IPS DF 19.7 (cell line): ENCODE measurements around the gene RPL27A.
"Not testable (repeated sequence)": the region's sequence is repeated elsewhere in the genome, so short reads cannot be mapped to it uniquely, and the experiment has no call there.

Experiments
- DNase-seq: peaks from one replicate; pipeline ENCODE4 v3.0.0-alpha.2; 2013; ENCODE audit warnings: low read depth, low spot score

Gene RPL27A

GRCh38 chr11:8682303-8683114 lies at the start of gene RPL27A, which contains the start of gene TRIM66:
RPL27A (plus strand) TSS chr11:8682792; CDS start chr11:8682814, 22 bp downstream.
TRIM66 (minus strand) TSS chr11:8682665; CDS start chr11:8672274, 10,391 bp downstream.
- DNase-seq, result no peak

DNA sequence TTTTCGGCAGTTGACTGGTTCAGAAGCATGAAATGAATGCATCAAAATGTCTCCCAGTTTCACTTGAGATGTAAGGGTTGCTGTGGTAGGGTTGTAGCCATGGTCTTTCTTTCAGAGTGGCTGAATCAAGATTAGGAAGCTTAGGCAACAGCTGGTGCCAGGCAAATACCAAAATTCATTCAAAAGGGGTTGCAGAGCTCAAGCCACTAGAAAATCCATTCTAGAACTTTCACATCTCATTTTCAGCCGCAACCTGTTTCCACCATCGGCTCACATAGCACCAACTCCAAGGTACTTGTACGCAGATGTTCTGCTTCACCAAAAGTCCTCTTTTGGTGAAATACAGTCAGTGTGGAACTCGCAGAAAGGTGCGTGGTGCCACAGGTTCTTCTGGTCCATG lies 48.1 kb upstream of the RPL27A start:
- DNase-seq, result no peak

- no peak for DNase-seq
These were observed 46.5 kb upstream of the RPL27A start for GRCh38 chr11:8636127-8636526.

GRCh38 chr11:8638300-8638699 lies 44.3 kb upstream of the RPL27A start:
- DNase-seq, result no peak

DNA sequence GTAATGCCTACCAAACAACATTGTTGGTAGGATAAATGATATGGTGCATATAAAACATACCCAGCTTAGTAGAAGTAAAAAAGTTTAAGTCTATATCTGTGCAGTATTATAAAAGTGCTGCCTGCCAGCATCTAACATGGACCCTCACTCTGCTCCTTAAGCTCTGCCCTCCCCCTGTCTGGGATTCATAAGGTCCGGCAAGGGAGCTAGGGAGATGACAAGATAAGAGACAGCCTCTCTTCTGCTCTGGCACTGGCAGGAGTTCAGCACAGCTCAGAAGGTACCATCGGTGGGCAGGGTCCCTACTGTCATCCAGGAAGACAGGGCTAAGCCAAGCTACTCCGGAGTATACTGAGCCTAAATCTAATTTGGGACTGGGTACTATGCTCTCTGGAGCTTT lies 42.9 kb upstream of the RPL27A start:
- DNase-seq, result no peak

GRCh38 chr11:8640267-8640906 lies 42.2 kb upstream of the RPL27A start:
- DNase-seq, result no peak

DNA sequence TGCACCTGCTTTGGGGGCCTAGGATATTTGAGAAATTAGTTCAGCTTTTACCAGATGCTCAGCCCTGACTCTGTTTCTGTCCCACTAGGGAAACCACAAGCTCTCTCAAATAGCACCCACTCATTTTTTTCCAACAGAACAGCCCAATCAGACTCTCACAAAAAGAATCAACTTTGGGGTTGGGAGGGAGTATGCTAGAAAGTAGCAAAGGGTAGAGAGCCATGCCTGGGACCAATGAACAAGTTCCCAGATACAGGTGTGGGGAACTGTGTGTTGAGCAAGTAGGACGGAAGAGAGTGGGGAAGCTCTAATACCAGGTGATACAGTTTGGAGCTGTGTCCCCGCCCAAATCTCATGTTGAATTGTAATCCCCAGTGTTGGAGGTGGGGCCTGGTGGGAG lies 41.3 kb upstream of the RPL27A start:
- DNase-seq, result no peak

GRCh38 chr11:8642196-8642841 lies 40.3 kb upstream of the RPL27A start:
- no peak for DNase-seq

- no peak for DNase-seq
These were observed 35.7 kb upstream of the RPL27A start for GRCh38 chr11:8646873-8647272.

- no peak for DNase-seq
These were observed 33.2 kb upstream of the RPL27A start for GRCh38 chr11:8649361-8649760.

DNA sequence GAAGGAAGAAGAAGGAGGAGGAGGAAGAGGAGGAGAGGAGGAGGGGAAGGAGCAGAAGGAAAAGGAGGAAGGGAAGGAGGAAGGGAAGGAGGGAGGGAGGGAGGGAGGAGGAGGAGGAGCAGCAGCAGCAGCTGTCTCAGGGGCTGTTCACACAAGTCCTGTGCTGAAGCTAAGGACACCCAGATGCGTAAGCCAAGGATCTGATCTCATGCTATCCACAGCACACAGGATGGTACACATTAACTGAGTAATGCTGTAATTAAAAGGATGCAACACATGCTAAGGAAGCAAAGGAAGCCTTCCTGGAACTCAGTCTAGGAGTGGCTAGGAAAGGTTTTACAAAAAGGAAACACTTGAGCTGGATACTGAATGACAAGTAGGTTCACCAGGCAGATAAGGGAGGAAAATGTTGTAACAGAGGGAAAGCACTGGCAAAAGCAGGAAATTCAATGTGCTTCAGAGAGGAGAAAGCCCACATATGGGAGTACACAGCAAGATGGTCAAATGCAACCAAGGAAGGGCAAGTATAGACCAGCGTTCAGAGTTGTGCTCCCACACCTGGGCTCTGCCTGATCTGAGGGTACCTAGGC lies 32.1 kb upstream of the RPL27A start:
- DNase-seq, result no peak

DNA sequence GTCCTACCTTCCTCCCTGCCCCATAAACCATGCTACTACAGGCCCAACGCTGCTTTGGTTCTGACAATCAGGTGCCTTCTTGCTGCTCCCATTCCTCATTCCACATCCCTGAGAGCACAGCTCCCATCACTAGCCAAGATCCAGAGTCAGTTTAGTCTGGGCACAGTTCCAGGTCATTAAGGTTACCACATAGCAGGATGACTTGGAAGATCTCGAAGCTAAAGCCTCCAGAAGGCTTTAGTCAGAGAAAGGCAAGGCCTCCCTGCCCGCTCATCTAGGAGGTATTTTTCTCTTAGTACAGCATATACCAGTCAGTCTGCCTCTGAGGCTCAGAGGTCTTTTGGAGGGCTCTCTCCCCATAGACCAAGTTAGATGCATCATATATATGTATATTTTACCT lies 30.5 kb upstream of the RPL27A start:
- no peak for DNase-seq

DNA sequence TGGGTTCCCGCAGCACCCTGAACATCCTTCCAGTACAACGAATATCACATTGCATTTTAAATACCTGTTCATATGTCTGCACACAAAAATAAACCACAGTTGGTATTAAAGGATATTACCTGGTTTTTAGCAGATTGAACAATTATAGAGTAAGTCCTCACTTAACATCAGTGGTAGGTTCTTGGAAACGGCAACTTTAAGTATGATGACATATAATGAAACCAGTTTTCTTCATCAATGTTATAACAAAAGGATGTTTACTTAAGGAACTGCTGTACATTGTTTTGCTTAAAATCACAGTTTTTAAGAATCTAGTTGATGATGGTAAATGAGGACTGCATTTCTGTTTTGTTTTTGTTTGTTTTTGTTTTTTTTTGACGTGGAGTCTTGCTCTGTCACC lies 28.1 kb upstream of the RPL27A start:
- DNase-seq, result no peak

- DNase-seq, result no peak
These were observed 26.3 kb upstream of the RPL27A start for GRCh38 chr11:8656291-8656690.

GRCh38 chr11:8658321-8659057 lies 24.1 kb upstream of the RPL27A start:
- DNase-seq, result no peak

GRCh38 chr11:8661001-8661795 lies 21.4 kb upstream of the RPL27A start:
- no peak for DNase-seq

DNA sequence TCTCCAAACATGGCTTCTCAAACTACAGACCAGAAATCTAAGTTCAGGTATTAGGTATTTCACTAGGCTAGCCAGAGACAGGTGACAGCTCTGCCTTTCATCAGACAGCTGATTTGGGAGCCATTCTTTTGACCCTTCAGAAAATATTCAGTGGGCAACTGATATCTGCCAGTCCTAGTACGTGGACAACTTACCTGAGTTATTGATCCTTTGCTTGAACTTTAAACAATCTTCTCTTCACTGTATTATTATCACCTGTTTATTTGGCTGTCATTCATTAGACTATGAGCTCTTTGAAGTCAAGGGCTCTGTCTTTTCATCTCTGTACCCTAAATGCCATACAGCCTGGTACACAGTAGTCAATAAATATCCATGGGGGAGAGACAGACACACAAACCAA lies 17.4 kb upstream of the RPL27A start:
- DNase-seq, result no peak

DNA sequence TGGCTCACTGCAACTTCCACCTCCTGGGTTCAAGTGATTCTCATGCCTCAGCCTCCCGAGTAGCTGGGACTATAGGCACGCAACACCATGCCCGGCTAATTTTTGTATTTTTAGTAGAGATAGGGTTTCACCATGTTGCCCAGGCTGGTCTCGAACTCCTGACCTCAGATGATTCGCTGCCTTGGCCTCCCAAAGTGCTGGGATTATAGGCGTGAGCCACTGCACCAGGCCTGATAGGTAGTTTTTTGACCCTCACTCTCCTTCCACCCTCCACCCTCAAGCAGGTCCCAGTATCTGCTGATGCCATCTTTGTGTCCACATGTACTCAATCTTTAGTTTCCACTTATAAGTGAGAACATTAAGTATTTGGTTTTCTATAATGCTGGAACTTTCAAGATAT lies 12.5 kb upstream of the RPL27A start:
- DNase-seq, result not testable (repeated sequence)

DNA sequence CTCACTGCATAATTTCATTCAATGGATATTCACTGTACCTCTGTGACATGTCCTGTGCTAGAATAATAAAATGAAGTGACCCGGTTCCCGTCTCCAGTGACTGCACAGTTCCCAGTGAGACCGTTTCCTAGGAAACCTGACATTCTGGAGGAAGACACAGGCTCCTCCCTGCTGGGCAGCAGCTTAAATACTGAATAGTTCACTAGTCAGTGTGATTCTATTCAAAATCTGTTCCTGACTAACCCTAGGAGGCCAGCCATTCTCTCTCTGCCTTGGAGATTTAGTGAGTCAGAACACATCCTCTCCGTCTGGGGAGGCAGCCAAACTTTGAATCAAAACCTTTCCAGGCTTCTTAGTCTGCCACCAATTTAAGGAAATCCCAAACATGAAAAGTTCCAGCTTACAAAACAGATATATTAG lies 11.4 kb upstream of the RPL27A start:
- peak; percentile 86 for DNase-seq

DNA sequence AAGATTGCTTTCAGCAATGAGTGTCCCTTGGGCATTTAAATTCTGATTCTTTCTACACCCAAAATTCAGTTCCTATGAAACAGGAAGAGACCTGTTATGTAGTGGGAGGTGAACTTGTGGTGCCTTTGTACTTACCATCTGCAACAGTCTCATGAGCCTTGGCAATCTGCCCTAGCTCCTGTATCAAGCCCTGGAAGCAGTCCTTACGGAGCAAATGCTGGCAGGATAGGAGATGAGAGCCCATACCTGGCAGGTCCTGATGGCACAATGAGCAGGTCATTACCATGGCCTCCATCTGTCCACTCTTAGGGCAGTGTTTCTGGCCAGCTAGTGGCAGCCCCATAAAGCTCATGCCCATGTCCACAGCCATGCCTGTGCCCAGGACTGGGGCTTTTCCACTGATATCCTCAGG lies 10.9 kb upstream of the RPL27A start:
- no peak for DNase-seq

DNA sequence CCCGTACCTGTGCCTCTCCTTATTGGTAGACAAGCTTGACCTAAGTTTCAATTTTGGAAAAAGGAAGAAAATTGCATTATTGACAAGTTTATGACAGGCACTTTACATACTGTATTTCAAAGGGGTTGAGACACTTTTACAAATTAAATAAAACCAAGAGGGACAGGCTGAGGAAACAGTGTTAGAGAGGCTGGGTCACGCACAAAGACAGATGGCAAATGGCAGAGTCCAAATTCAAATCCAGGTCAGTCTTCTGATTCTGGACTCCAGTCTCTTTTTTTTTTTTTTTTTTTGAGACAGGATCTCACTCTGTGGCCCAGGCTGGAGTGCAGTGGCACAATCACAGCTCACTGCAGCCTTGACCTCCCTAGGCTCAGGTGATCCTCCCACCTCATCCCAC lies 10.2 kb upstream of the RPL27A start:
- no peak for DNase-seq
